ENCODE results near the gene ASB9.
A peak's percentile ranks its signal among the peaks of the same experiment; 100 is the strongest.
"Not testable (repeated sequence)": the region's sequence is repeated elsewhere in the genome, so short reads cannot be mapped to it uniquely, and the experiment has no call there.

ASB9 gene

DNA sequence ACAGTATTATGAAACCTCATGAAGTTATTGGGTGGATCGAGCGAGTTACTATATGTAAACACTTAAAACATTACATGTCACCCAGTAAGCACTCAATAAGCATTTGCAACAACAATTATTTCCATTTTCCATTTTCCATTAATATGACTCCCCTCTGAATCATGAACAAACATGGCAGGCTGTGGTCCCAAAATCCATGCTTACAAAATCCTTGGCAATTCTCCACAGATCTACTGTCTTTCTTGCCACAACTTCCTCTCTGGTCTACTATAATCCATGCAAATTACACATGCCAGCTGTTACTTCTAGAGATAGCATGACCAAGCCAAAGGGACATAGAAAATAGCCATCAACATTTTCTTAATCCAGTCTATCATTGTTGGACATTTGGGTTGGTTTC is 23.6 kb upstream of the ASB9 start:
- H3K4me1 ChIP-seq (ENCODE audit: control insufficient read depth, insufficient read depth, low read length), result no peaks in the 10 kb centered on the region

DNA sequence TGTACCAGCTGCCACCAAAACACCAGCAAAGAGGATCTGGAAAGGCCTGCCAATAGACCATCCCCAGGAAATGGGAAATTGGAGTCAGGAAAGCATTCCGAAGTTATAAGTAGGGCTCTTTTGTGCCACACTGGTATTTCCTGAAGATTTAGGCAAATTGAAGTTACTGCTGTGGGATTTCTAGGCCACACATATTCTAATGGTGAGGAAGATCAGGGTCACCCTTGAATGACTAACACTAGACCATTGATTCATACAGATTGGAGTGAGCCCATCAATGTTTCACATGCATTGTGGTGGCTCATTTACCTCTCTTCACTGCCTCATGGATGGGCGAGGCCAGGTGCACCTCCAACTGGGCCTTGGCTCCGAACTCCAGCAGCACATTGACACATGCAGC is 23.0 kb upstream of the ASB9 start:
- no peak for DNase-seq (ENCODE audit: low read depth)
- no peak overlapping the region for H3K4me3 ChIP-seq (ENCODE audit: low read length)
- no peak overlapping the region for H3K9ac ChIP-seq (ENCODE audit: low read length)
- no peaks in the 10 kb centered on the region for H3K36me3 ChIP-seq (ENCODE audit: control insufficient read depth, insufficient read depth, low read length, severe bottlenecking)
- H3K4me1 ChIP-seq (ENCODE audit: control insufficient read depth, insufficient read depth, low read length), result no peaks in the 10 kb centered on the region
- H3K9me3 ChIP-seq (ENCODE audit: control insufficient read depth, low read length), result no peaks in the 10 kb centered on the region
- H3K27me3 ChIP-seq (replicated peaks; ENCODE audit: control insufficient read depth, insufficient read depth, low read length), result peaks cover 7% of the 10 kb centered on the region

More for the DNA sequence above, 23.6 kb upstream of the ASB9 start:
- Histone ChIP-seq H3K4me3 (ENCODE audit: low read length) (no peak overlapping the region), H3K27me3 (replicated peaks; ENCODE audit: control insufficient read depth, insufficient read depth, low read length) (peaks cover 7% of the 10 kb centered on the region), H3K9me3 (ENCODE audit: control insufficient read depth, low read length) (no peaks in the 10 kb centered on the region), H3K36me3 (ENCODE audit: control insufficient read depth, insufficient read depth, low read length, severe bottlenecking) (no peaks in the 10 kb centered on the region), H3K9ac (ENCODE audit: low read length) (no peak overlapping the region)
- no peak for DNase-seq (ENCODE audit: low read depth)

DNA sequence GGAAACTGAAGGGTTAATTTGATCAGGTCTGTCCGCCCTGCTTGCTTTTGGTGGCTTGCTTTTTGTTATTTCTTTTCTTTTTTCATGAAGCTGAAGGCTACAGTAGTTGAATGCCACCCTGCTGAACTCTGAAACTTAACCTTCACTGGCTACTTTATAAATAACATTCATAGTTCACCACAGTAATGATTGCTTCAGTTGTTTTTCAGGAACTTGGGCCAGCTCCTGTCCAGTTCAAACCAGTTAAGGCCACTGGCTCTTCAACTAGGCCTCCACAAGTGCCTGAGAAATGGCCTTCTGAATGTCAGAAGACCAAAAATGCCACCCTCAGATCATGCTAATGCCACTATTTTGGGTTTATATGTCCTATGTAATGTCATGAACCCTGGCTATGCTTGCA is 7.7 kb upstream of the ASB9 start:
- Histone ChIP-seq H3K36me3 (ENCODE audit: control insufficient read depth, insufficient read depth, low read length, severe bottlenecking) (no peaks in the 10 kb centered on the region), H3K4me1 (ENCODE audit: control insufficient read depth, insufficient read depth, low read length) (peaks cover 10% of the 10 kb centered on the region), H3K27me3 (replicated peaks; ENCODE audit: control insufficient read depth, insufficient read depth, low read length) (no peaks in the 10 kb centered on the region), H3K9me3 (ENCODE audit: control insufficient read depth, low read length) (no peaks in the 10 kb centered on the region), H3K4me3 (ENCODE audit: low read length) (no peak overlapping the region), H3K9ac (ENCODE audit: low read length) (no peak overlapping the region)
- no peak for DNase-seq (ENCODE audit: low read depth)

DNA sequence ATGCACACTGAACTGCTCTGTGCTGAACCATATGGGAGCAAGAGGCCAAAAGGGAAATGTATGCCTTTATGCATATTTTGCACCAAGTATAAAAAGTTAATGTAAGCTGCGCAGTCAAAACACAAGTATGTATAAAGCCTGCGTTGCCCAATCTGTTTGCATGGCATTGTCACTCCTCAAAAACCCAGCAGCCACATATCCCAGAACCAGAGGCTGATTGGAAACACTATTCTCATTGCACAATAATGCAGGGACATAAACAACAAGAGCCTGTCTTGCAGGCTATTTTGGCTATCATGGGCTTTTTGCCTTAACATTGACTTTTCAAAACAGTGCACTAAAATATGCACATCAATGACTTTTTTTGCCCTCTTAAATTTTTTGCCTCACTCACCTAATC is 5.1 kb upstream of the ASB9 start:
- H3K4me1 ChIP-seq (ENCODE audit: control insufficient read depth, insufficient read depth, low read length), result peaks cover 16% of the 10 kb centered on the region
- peak; percentile 54 for DNase-seq (ENCODE audit: low read depth)

DNA sequence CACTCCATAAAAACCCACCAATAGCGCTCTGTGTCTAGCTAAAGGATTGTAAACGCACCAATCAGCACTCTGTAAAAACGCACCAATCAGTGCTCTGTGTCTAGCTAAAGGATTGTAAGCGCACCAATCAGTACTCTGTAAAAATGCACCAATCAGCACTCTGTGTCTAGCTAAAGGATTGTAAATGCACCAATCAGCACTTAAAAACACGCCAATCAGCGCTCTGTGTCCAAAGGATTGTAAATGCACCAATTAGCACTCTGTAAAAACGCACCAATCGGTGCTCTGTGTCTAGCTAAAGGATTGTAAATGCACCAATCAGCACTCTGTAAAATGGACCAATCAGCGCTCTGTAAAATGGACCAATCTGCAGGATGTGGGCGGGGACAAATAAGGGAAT is 3.4 kb upstream of the ASB9 start:
- not testable (repeated sequence) for H3K9ac ChIP-seq (ENCODE audit: low read length); DNase-seq (ENCODE audit: low read depth); H3K36me3 ChIP-seq (ENCODE audit: control insufficient read depth, insufficient read depth, low read length, severe bottlenecking); H3K27me3 ChIP-seq (replicated peaks; ENCODE audit: control insufficient read depth, insufficient read depth, low read length); H3K9me3 ChIP-seq (ENCODE audit: control insufficient read depth, low read length); H3K4me3 ChIP-seq (ENCODE audit: low read length)
- peaks cover 19% of the 10 kb centered on the region for H3K4me1 ChIP-seq (ENCODE audit: control insufficient read depth, insufficient read depth, low read length)

More for the DNA sequence above, 5.1 kb upstream of the ASB9 start:
- Histone ChIP-seq H3K4me3 (ENCODE audit: low read length) (no peak overlapping the region), H3K27me3 (replicated peaks; ENCODE audit: control insufficient read depth, insufficient read depth, low read length) (no peaks in the 10 kb centered on the region), H3K9me3 (ENCODE audit: control insufficient read depth, low read length) (no peaks in the 10 kb centered on the region), H3K36me3 (ENCODE audit: control insufficient read depth, insufficient read depth, low read length, severe bottlenecking) (no peaks in the 10 kb centered on the region), H3K9ac (ENCODE audit: low read length) (no peak overlapping the region)

DNA sequence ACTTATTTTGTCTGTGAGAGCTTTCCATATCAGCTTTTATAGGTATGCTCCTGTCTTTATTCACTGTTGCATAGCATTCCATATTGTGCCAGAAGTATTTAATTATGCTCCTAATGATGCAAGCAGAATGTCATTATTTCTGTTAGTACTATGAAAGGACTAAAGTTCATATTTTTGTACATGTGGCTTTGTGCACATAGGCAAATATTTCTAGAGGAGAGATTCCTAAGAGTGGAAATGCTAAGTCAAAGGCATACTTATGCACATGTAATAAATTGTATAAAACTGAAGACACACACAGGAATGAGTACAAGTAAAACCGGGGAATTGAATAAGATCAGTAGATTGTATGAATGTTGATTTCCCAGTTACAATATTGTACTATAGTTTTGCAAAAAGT is 1.9 kb upstream of the ASB9 start:
- H3K27me3 ChIP-seq (replicated peaks; ENCODE audit: control insufficient read depth, insufficient read depth, low read length), result no peaks in the 10 kb centered on the region
- H3K4me3 ChIP-seq (ENCODE audit: low read length), result no peak overlapping the region
- H3K9me3 ChIP-seq (ENCODE audit: control insufficient read depth, low read length), result no peaks in the 10 kb centered on the region

DNA sequence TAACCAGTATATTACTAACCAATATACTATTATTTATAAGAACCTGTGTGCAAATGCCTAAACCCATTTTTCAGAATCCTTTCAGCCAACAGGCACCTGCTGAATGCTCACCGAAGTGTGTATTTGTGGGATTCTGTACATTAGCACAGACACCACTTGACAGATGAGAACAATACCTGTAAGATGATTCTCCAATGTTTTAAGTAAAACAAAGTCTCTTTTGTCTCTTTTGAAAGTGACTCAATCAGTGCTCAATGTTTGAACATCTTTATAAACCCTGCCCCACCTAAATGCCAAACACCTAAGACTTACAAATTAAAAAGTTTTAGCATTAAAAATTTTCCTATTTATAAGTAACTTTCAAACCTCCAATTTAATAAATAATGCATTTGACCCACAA is 763 bp downstream of the ASB9 start:
- no peak for DNase-seq (ENCODE audit: low read depth)
- peaks cover 5% of the 10 kb centered on the region for H3K27me3 ChIP-seq (replicated peaks; ENCODE audit: control insufficient read depth, insufficient read depth, low read length)
- no peaks in the 10 kb centered on the region for H3K9me3 ChIP-seq (ENCODE audit: control insufficient read depth, low read length)
- H3K9ac ChIP-seq (ENCODE audit: low read length), result no peak overlapping the region
- H3K4me3 ChIP-seq (ENCODE audit: low read length), result no peak overlapping the region
- H3K36me3 ChIP-seq (ENCODE audit: control insufficient read depth, insufficient read depth, low read length, severe bottlenecking), result no peaks in the 10 kb centered on the region
- H3K4me1 ChIP-seq (ENCODE audit: control insufficient read depth, insufficient read depth, low read length), result peaks cover 9% of the 10 kb centered on the region

More for the DNA sequence above, 1.9 kb upstream of the ASB9 start:
- Histone ChIP-seq H3K4me1 (ENCODE audit: control insufficient read depth, insufficient read depth, low read length) (peaks cover 9% of the 10 kb centered on the region), H3K36me3 (ENCODE audit: control insufficient read depth, insufficient read depth, low read length, severe bottlenecking) (no peaks in the 10 kb centered on the region), H3K9ac (ENCODE audit: low read length) (no peak overlapping the region)
- peak; percentile 4 for DNase-seq (ENCODE audit: low read depth)

DNA sequence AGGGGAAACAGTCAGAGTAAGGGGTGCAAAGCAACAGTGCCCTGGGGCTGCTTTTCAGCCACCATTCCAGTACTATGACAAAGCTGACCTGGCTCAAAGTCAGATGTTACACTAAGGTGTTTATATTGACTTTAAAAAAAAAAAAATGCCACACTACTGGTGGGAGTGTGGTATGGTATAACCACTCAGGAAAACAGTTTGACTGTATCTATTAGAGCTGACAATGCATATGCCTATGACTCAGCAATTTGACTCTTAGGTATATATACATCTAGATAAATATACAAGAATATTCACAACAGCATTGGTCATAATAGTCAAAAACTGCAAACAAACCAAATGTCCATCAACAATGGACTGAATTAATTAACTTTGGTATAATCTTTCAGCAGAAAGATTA is 15.0 kb downstream of the ASB9 start:
- no peaks in the 10 kb centered on the region for H3K4me1 ChIP-seq (ENCODE audit: control insufficient read depth, insufficient read depth, low read length)
- H3K4me3 ChIP-seq (ENCODE audit: low read length), result no peak overlapping the region
- no peaks in the 10 kb centered on the region for H3K9me3 ChIP-seq (ENCODE audit: control insufficient read depth, low read length)
- no peak overlapping the region for H3K9ac ChIP-seq (ENCODE audit: low read length)
- DNase-seq (ENCODE audit: low read depth), result no peak
- H3K36me3 ChIP-seq (ENCODE audit: control insufficient read depth, insufficient read depth, low read length, severe bottlenecking), result no peaks in the 10 kb centered on the region
- no peaks in the 10 kb centered on the region for H3K27me3 ChIP-seq (replicated peaks; ENCODE audit: control insufficient read depth, insufficient read depth, low read length)

DNA sequence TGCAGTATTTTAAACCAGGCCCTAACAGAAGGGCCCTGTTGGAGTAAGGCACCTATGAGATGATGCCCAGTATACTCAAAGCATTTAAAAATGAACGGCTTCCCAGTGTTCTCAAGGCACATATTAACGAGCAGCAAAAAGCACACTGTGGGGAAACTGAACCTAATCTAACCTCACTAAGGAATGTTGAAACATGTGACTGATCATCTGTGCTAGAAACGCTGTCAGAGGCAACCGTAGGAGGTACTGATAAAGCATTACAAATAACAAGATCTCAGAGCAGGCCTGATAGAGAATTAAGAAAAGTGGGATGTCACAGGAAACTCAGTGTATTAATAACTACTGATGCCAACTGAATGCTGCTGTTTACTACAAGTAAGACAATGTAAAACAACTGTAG is 24.0 kb downstream of the ASB9 start:
- no peak for DNase-seq (ENCODE audit: low read depth)
- Histone ChIP-seq H3K27me3 (replicated peaks; ENCODE audit: control insufficient read depth, insufficient read depth, low read length) (no peaks in the 10 kb centered on the region), H3K4me1 (ENCODE audit: control insufficient read depth, insufficient read depth, low read length) (no peaks in the 10 kb centered on the region), H3K36me3 (ENCODE audit: control insufficient read depth, insufficient read depth, low read length, severe bottlenecking) (no peaks in the 10 kb centered on the region), H3K4me3 (ENCODE audit: low read length) (no peak overlapping the region), H3K9ac (ENCODE audit: low read length) (no peak overlapping the region), H3K9me3 (ENCODE audit: control insufficient read depth, low read length) (no peaks in the 10 kb centered on the region)

DNA sequence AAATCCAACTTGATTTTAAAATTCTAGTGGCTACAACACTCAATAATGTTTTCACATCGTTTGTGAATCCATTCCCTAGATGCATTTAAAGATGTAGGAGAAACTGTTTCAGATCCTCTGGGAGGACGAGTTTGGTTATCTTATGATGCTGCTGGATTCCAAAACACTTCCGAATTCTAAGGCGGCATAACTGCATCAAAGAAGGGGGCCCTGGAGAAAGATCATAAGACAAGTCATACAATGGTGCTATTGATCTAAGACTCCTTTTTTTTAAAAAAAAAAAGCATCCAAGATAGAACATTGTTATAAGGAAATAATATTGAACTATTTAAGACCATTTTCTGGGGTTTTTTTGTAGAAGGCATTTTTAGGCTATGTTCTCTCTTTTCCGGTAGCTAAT is 25.5 kb downstream of the ASB9 start:
- Histone ChIP-seq H3K4me1 (ENCODE audit: control insufficient read depth, insufficient read depth, low read length) (no peaks in the 10 kb centered on the region), H3K9me3 (ENCODE audit: control insufficient read depth, low read length) (no peaks in the 10 kb centered on the region), H3K4me3 (ENCODE audit: low read length) (no peak overlapping the region), H3K36me3 (ENCODE audit: control insufficient read depth, insufficient read depth, low read length, severe bottlenecking) (no peaks in the 10 kb centered on the region), H3K27me3 (replicated peaks; ENCODE audit: control insufficient read depth, insufficient read depth, low read length) (peaks cover 5% of the 10 kb centered on the region), H3K9ac (ENCODE audit: low read length) (no peak overlapping the region)
- DNase-seq (ENCODE audit: low read depth), result no peak

DNA sequence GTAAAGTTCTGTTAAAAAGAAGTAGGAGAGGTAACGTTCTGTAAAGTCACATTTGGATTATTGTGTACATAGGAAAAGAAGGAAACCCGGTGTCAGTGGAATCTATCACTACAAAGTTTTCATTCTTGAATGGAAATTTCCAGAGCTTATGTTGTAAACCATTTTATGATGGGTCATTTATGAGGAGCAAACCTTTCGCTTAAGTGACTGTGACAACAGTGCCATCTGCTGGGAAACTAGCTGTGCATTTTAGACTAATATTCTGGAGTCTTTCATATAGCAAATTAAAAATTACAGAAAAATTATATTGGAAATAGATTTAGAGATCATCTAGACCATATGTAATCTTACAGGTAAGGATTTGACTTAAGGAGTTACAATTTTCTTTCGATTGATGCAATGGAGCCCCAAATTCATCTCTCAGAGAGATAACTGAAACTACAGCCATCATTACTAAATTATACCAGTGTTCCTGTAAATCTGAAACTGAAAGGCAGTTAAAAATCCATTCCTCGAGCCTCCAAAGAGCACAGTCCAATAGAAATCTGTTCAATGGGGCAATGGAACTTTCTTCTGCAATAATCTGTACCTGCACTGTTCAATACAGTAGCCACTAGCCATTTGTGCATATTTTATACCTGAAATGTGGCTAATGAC is 26.9 kb downstream of the ASB9 start:
- Histone ChIP-seq H3K9me3 (ENCODE audit: control insufficient read depth, low read length) (no peaks in the 10 kb centered on the region), H3K4me3 (ENCODE audit: low read length) (no peak overlapping the region), H3K27me3 (replicated peaks; ENCODE audit: control insufficient read depth, insufficient read depth, low read length) (peaks cover 5% of the 10 kb centered on the region), H3K9ac (ENCODE audit: low read length) (no peak overlapping the region), H3K36me3 (ENCODE audit: control insufficient read depth, insufficient read depth, low read length, severe bottlenecking) (no peaks in the 10 kb centered on the region), H3K4me1 (ENCODE audit: control insufficient read depth, insufficient read depth, low read length) (no peaks in the 10 kb centered on the region)
- peak; percentile 75 for DNase-seq (ENCODE audit: low read depth)

DNA sequence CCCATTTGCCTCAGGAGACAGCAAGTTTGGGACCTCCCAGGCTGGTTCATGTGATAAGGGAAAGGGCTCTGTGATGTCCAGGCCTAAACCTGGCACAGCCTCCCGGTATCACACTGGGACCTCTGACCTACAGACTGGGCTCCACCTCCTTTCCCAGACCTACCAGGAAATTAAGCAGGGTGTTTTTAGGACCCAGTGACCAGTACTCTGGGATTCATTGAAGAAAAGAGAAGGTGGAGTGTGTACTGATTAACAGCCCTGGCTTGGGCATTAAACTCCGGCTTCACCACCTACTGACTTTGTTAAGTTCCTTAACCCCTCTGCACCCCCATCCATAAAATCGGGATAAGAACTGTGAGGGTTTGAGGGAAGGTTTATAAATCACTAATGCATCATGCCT is 28.6 kb downstream of the ASB9 start:
- Histone ChIP-seq H3K36me3 (ENCODE audit: control insufficient read depth, insufficient read depth, low read length, severe bottlenecking) (no peaks in the 10 kb centered on the region), H3K9ac (ENCODE audit: low read length) (no peak overlapping the region), H3K27me3 (replicated peaks; ENCODE audit: control insufficient read depth, insufficient read depth, low read length) (peaks cover 15% of the 10 kb centered on the region), H3K9me3 (ENCODE audit: control insufficient read depth, low read length) (no peaks in the 10 kb centered on the region), H3K4me3 (ENCODE audit: low read length) (no peak overlapping the region), H3K4me1 (ENCODE audit: control insufficient read depth, insufficient read depth, low read length) (no peaks in the 10 kb centered on the region)
- no peak for DNase-seq (ENCODE audit: low read depth)
